GM12878 (cell line): ENCODE results near the gene TSPAN31. TPM values are rescaled to one million over a fixed set of nuclear protein-coding genes. Genes with fewer than 3 reads are reported as not detected.

ENCODE experiments used
- ATAC-seq: fragments of 200-7000 bp; cut with Tn5 transposase; 3 replicates; pipeline ENCODE4 v1.9.1; 2020; ENCODE audit warnings: mild to moderate bottlenecking, moderate library complexity
- BruUV-seq: library from RNA; stranded (reverse); fragments of 400-500 nt; replicated peaks from 2 replicates; lab custom pipeline; 2021; lab: Mats Ljungman, UMichigan
- CTCF ChIA-PET: fragments of 300-600 bp; sonication (Branson Sonifier 250); formaldehyde crosslinking; extraction: SDS; loops from one replicate; lab custom pipeline; 2021; ENCODE audit warnings: inconsistent platforms; lab: Yijun Ruan, JAX
- POLR2A ChIA-PET: fragments of 350-600 bp; formaldehyde crosslinking; extraction: SDS; loops from one replicate; lab custom pipeline; 2021; ENCODE audit warnings: inconsistent platforms; lab: Charles Lee
- RAD21 ChIA-PET: fragments of 300-600 bp; sonication (Branson Sonifier 250); formaldehyde crosslinking; loops from one replicate; lab custom pipeline; 2023; ENCODE audit warnings: antibody characterized with exemption; ENCODE audit not compliant: unreplicated experiment; lab: Charles Lee
- SMC1A ChIA-PET: fragments of 300-600 bp; sonication (Branson Sonifier 250); formaldehyde crosslinking; loops from one replicate; lab custom pipeline; 2023; ENCODE audit not compliant: unreplicated experiment, uncharacterized antibody; lab: Charles Lee
- DNase-seq: peaks from one replicate; pipeline ENCODE4 v3.0.0-alpha.2; 2011; ENCODE audit warnings: low read depth, low spot score
- FAIRE-seq: peaks from 3 replicates; lab custom pipeline; 2011; peaks lifted over from hg19 to GRCh38; lab: Jason Lieb, UNC
- H2AFZ ChIP-seq: 2 replicates; pipeline ENCODE4 v1.6.0; 2011; ENCODE audit warnings: low read depth, low read length, control low read depth; ENCODE audit not compliant: control insufficient read depth
- H3K27ac ChIP-seq: 2 replicates; pipeline ENCODE4 v1.5.1; 2011; ENCODE audit warnings: control low read depth; ENCODE audit not compliant: control insufficient read depth, insufficient read depth
- H3K27me3 ChIP-seq, 2 experiments: replicated peaks in 1 of 2; 2 replicates each; pipeline versions ENCODE4 v1.6.0 to v1.6.1; 2011; ENCODE audit warnings: low read length in 1 of 2; ENCODE audit not compliant: control insufficient read depth in 2 of 2, insufficient read depth in 2 of 2
- H3K36me3 ChIP-seq, 2 experiments: 2 replicates each; pipeline ENCODE4 v1.5.1; 2011; ENCODE audit warnings: low read length in 1 of 2; ENCODE audit not compliant: control insufficient read depth in 2 of 2, insufficient read depth in 2 of 2
- H3K4me1 ChIP-seq: 2 replicates; pipeline ENCODE4 v1.6.1; 2011; ENCODE audit warnings: mild to moderate bottlenecking, low read length, moderate library complexity, mixed read lengths; ENCODE audit not compliant: control insufficient read depth, insufficient read depth
- H3K4me2 ChIP-seq: 2 replicates; pipeline ENCODE4 v1.6.0; 2011; ENCODE audit warnings: control low read depth; ENCODE audit not compliant: control insufficient read depth, insufficient read depth
- H3K4me3 ChIP-seq: fragments of 200-600 bp; sonication (generic); 2 replicates; pipeline ENCODE4 v1.5.1; 2016
- H3K79me2 ChIP-seq: 2 replicates; pipeline ENCODE4 v1.6.0; 2011; ENCODE audit warnings: low read length; ENCODE audit not compliant: control insufficient read depth, insufficient read depth
- H3K9ac ChIP-seq: 2 replicates; pipeline ENCODE4 v1.8.0; 2011; ENCODE audit warnings: low read length, control low read depth, mixed read lengths; ENCODE audit not compliant: control insufficient read depth, insufficient read depth
- H3K9me3 ChIP-seq: replicated peaks from 3 replicates; pipeline ENCODE4 v1.5.1; 2011; ENCODE audit warnings: mild to moderate bottlenecking, low read length; ENCODE audit not compliant: control insufficient read depth, insufficient read depth
- H4K20me1 ChIP-seq: 2 replicates; pipeline ENCODE4 v1.6.0; 2011; ENCODE audit not compliant: control insufficient read depth, insufficient read depth
- CREB1 ChIP-seq: IDR thresholded peaks from 2 replicates; pipeline ENCODE4 v1.6.1; 2012; ENCODE audit warnings: low read depth, mild to moderate bottlenecking, inconsistent platforms
- FOXM1 ChIP-seq: IDR thresholded peaks from 2 replicates; pipeline ENCODE4 v1.6.1; 2012; ENCODE audit warnings: low read depth, mild to moderate bottlenecking, inconsistent platforms, low read length, moderate library complexity
- LARP7 ChIP-seq: fragments of 450-650 bp; IDR thresholded peaks from 2 replicates; pipeline ENCODE4 v1.6.1; 2017; ENCODE audit warnings: mild to moderate bottlenecking
- MXI1 ChIP-seq: fragments of 150-350 bp; IDR thresholded peaks from 2 replicates; pipeline ENCODE4 v1.6.1; 2011; ENCODE audit warnings: low read depth, mild to moderate bottlenecking, inconsistent platforms, low read length, improper control_type of control experiment
- NR2F1 ChIP-seq: fragments of 450-650 bp; conservative IDR thresholded peaks from 2 replicates; pipeline ENCODE4 v1.6.1; 2017; ENCODE audit warnings: mild to moderate bottlenecking
- POLR2A ChIP-seq: IDR thresholded peaks from 2 replicates; pipeline ENCODE4 v1.6.1; 2011; ENCODE audit warnings: low read depth, mild to moderate bottlenecking, low read length
- ZZZ3 ChIP-seq: IDR thresholded peaks from 2 replicates; pipeline ENCODE4 v1.6.1; 2011; ENCODE audit warnings: low read depth; ENCODE audit not compliant: control insufficient read depth, insufficient read length
- WGBS: methylation state at CpG from one replicate; pipeline ENCODE4 v1.1.6; 2016; ENCODE audit warnings: low lambda C conversion rate; ENCODE audit not compliant: insufficient replicate concordance, insufficient coverage; ENCODE audit errors: missing lambda C conversion rate; 5-methylcytosine and 5-hydroxymethylcytosine counted together
- in situ Hi-C: fragments of 300-500 bp; cut with MboI; formaldehyde crosslinking; loops from 9 replicates; pipeline ENCODE4 v1.14.3; 2018; ENCODE audit warnings: mixed read lengths
- intact Hi-C: fragments of 100-400 bp; cut with micrococcal nuclease; formaldehyde crosslinking; loops from one replicate; pipeline ENCODE4 v1.14.2; 2022; ENCODE audit not compliant: unreplicated experiment
- polyA plus RNA-seq, 11 experiments: library from polyadenylated mRNA; depleted of rRNA in 4 of 11; unstranded in 6 of 11; stranded (reverse) in 5 of 11; fragments of >200 nt; fragmentation: Nextera tagmentation in 4 of 11; fragmentation: Illumina TruSeq in 1 of 11; extraction: Ambion mirVana in 4 of 11; extraction: Trizol in 1 of 11; gene quantifications; 1 replicate in 1 of 11; 2 replicates in 10 of 11; pipeline versions ENCODE4 v1.2.1 to v1.2.3, GENCODE V29; 2011 to 2016; ENCODE audit warnings: inconsistent platforms in 2 of 11, missing spikeins in 2 of 11, low read depth in 1 of 11
- total RNA-seq, 4 experiments: library from RNA; depleted of rRNA in 3 of 4; stranded (reverse); fragments of >200 nt in 3 of 4; fragmentation: Illumina TruSeq in 1 of 4; extraction: Trizol in 1 of 4; gene quantifications; 2 replicates each; pipeline versions ENCODE4 v1.2.1 to v1.2.3, GENCODE V29; 2013 to 2021

TSPAN31 gene
- total and polyA plus RNA-seq, 10 of the 15 experiments (the other 5 are each of a cell fraction or from before 2014, with no cell fraction given), result 11.8 to 32.2 (median 24.7) TPM

- no peak for TF ChIP-seq LARP7
- TF ChIP-seq, all 136 proteins: peak for 0
Measured at GRCh38 chr12:57719777-57720605, 24.8 kb upstream of the TSPAN31 start (continued).

- H3K4me2 ChIP-seq, result no peak overlapping the region
- H3K36me3 ChIP-seq, result peaks cover 11 to 16% of the 10 kb centered on the region in 2 experiments
- TSS peak; percentile 75 for BruUV-seq
- H3K9ac ChIP-seq, result no peak overlapping the region
- DNase-seq (no peak), ATAC-seq (no peak), FAIRE-seq (no peak)
- ChIA-PET CTCF (interaction anchor here (0.7 to 1.1 kb wide), 2 partner anchors 11 to 59 kb away, joined by 3 read pairs; no protein-coding TSS in a partner anchor), POLR2A (no interaction called here), RAD21 (no interaction called here), SMC1A (no interaction called here)
- no peak overlapping the region for H3K4me3 ChIP-seq
- in situ Hi-C loops, result no loop called here
- H3K79me2 ChIP-seq, result no peaks in the 10 kb centered on the region
- H3K27ac ChIP-seq, result no peak overlapping the region
- no peaks in the 10 kb centered on the region for H3K4me1 ChIP-seq
- 85% methylated on average over 11 of the region's 11 CpGs for WGBS
- no peaks in the 10 kb centered on the region for H4K20me1 ChIP-seq
- intact Hi-C loops, result no loop called here
- no peaks in the 10 kb centered on the region for H3K27me3 ChIP-seq
- no peak overlapping the region for H2AFZ ChIP-seq
- H3K9me3 ChIP-seq, result no peaks in the 10 kb centered on the region
- TF ChIP-seq CREB1 (no peak), POLR2A (peak; percentile 45), NR2F1 (no peak), FOXM1 (no peak), ZZZ3 (no peak), MXI1 (no peak)
Measured at GRCh38 chr12:57720606-57721595, 23.9 kb upstream of the TSPAN31 start.
